ENCODE measurements around the gene PPP1R3D. TPM values are rescaled to one million over a fixed set of nuclear protein-coding genes. Genes with fewer than 3 reads are reported as not detected.

The PPP1R3D gene
- 3.5 and 3.9 TPM in 2 replicates for total RNA-seq (2021; fragmentation: NEBNext Ultra II Directional; extraction: Animal tissue kit (Norgen Biotek cat#: 25700))
- polyA plus RNA-seq (2011; rRNA removed), result 1.3 and 1.4 TPM in 2 replicates
- polyA plus RNA-seq (2011; cell fraction: cytosol; rRNA removed), result 1.1 TPM
- 1.1 TPM for polyA plus RNA-seq (2011; cell fraction: nucleus; rRNA removed)
- 1.2 to 1.8 TPM (median 1.3 TPM) in 4 replicates for polyA plus RNA-seq (2012, experiment 1 of 2)
- 1.1 TPM for polyA plus RNA-seq (2012, experiment 2 of 2)
- 1.8 TPM for polyA plus RNA-seq (2013, experiment 1 of 2)
- polyA plus RNA-seq (2013, experiment 2 of 2), result 1.7 TPM
- 1.5 and 1.6 TPM in 2 replicates for polyA minus RNA-seq (2011; rRNA and poly(A)+ RNA removed)
- polyA minus RNA-seq (2011; cell fraction: cytosol; rRNA and poly(A)+ RNA removed), result 2.1 TPM
- 3.4 TPM for polyA minus RNA-seq (2011; cell fraction: nucleus; rRNA and poly(A)+ RNA removed)
- long read RNA-seq, experiment 1, partial matches to known transcripts, result 0 of 1 reads
- long read RNA-seq, experiment 1, other reads (novel, unspliced or antisense), result 0 of 1 reads
- long read RNA-seq, experiment 2, result 0 reads

- peaks cover 0 to 5% of the 10 kb centered on the region in 2 experiments; a peak in 1 of 4 replicates for H3K79me2 ChIP-seq (ENCODE audit: control insufficient read depth in 1 of 2, insufficient read depth in 2 of 2, low read length in 2 of 2)
- H3K36me3 ChIP-seq (ENCODE audit: control insufficient read depth in 2 of 4, insufficient read depth in 4 of 4, low read length in 3 of 4), result peaks cover 0 to 17% (median 7%) of the 10 kb centered on the region in 4 experiments; a peak in 4 of 8 replicates
- peak within 1 kb of the TSS; percentile 90 for H4K91ac ChIP-seq (replicated peaks; ENCODE audit: insufficient read length, low read length)
- H3K9ac ChIP-seq (replicated peaks in 1 of 4; ENCODE audit: extremely low read depth in 1 of 4, low read depth in 3 of 4, low read length in 3 of 4), result peak within 1 kb of the TSS; percentile 45 to 83 (median 80)
- no peak within 1 kb of the TSS for H3K14ac ChIP-seq (ENCODE audit: insufficient read length)
- peak within 1 kb of the TSS; percentile 88; the same call in 1 of the 2 replicates for H2BK15ac ChIP-seq (ENCODE audit: low read length)
- ChIA-PET POLR2A (ENCODE audit: partially characterized antibody) (interaction anchor here (0.8 to 2.3 kb wide), 7 partner anchors 9 to 54 kb away, joined by 3 to 8 read pairs (median 3); partner anchors contain the start of gene CDH26), CTCF (ENCODE audit: partially characterized antibody) (interaction anchor here (0.7 kb wide), 2 partner anchors 9 to 1558 kb away, joined by 3 read pairs; no protein-coding TSS in a partner anchor)
- DNase-seq (ENCODE audit: low read depth in 1 of 2, low spot score in 2 of 2) (peak; percentile 90 to 92), FAIRE-seq (peak; percentile 39)
- no peak within 1 kb of the TSS; the same call in 1 of the 2 replicates for H2AK5ac ChIP-seq (ENCODE audit: low read depth, low read length)
- H3K4me2 ChIP-seq (ENCODE audit: insufficient read depth in 1 of 2, low read depth in 2 of 2, low read length in 2 of 2), result peak within 1 kb of the TSS; percentile 83 to 93
- H3K4ac ChIP-seq (replicated peaks; ENCODE audit: insufficient read length, low read depth, low read length), result peak within 1 kb of the TSS; percentile 97
- peaks cover 0 to 6% (median 2%) of the 10 kb centered on the region in 4 experiments; a peak in 4 of 7 replicates for H3K4me1 ChIP-seq (replicated peaks in 1 of 4; ENCODE audit: control insufficient read depth in 3 of 4, insufficient read depth in 4 of 4, low read length in 3 of 4)
- no peak within 1 kb of the TSS for H3K23ac ChIP-seq (ENCODE audit: insufficient read length)
- H3K79me1 ChIP-seq (ENCODE audit: low read depth, low read length), result no peaks in the 10 kb centered on the region
- peaks cover 9 to 19% (median 15%) of the 10 kb centered on the region in 4 experiments for H3K27me3 ChIP-seq (replicated peaks in 1 of 4; ENCODE audit: control insufficient read depth in 3 of 4, extremely low read depth in 1 of 4, insufficient read depth in 3 of 4, low read length in 3 of 4)
- H2BK5ac ChIP-seq (ENCODE audit: low read depth, low read length), result peak within 1 kb of the TSS; percentile 95
- H2BK12ac ChIP-seq (ENCODE audit: low read depth, low read length), result peak within 1 kb of the TSS; percentile 63; the same call in 1 of the 2 replicates
- peaks cover 12% of the 10 kb centered on the region for H3K23me2 ChIP-seq (ENCODE audit: low read depth, low read length)
- H3K27ac ChIP-seq (ENCODE audit: low read depth, low read length), result peak within 1 kb of the TSS; percentile 72
- H3K9me3 ChIP-seq (ENCODE audit: insufficient read depth in 2 of 2, low read depth in 1 of 2, low read length in 1 of 2), result peaks cover 5 to 9% of the 10 kb centered on the region in 2 experiments; a peak in 3 of 4 replicates
- H3K18ac ChIP-seq (ENCODE audit: extremely low read depth, low read length), result peak within 1 kb of the TSS; percentile 99
- peak within 1 kb of the TSS; percentile 49 for H4K5ac ChIP-seq (ENCODE audit: insufficient read length, low read depth, low read length)
- peak within 1 kb of the TSS; percentile 19 for H2BK120ac ChIP-seq (replicated peaks; ENCODE audit: low read depth, low read length)
- 1% methylated on average over 54 of the region's 57 CpGs; no CpG with 5 or more reads in 1 of the 2 experiments for WGBS, 2 experiments (ENCODE audit: extremely low coverage in 1 of 2, insufficient coverage in 1 of 2, insufficient read length in 1 of 2, insufficient replicate concordance in 2 of 2, low coverage in 1 of 2, low lambda C conversion rate in 2 of 2, missing lambda C conversion rate in 1 of 2)
- no peak within 1 kb of the TSS for H2BK20ac ChIP-seq (ENCODE audit: low read length)
- H3K4me3 ChIP-seq (ENCODE audit: extremely low read depth in 1 of 4, insufficient read depth in 2 of 4, low read depth in 3 of 4, low read length in 4 of 4), result peak within 1 kb of the TSS; percentile 61 to 88 (median 75)
- H2AFZ ChIP-seq (ENCODE audit: low read length), result peak within 1 kb of the TSS; percentile 95
- H4K8ac ChIP-seq (ENCODE audit: extremely low read depth, insufficient read depth, low read length), result peak within 1 kb of the TSS; percentile 94
- peaks cover 0 to 7% of the 10 kb centered on the region in 2 experiments for H4K20me1 ChIP-seq (replicated peaks in 1 of 2; ENCODE audit: control insufficient read depth in 1 of 2, insufficient read depth in 2 of 2, low read length in 2 of 2)
- peak within 1 kb of the TSS; percentile 73 for H3K56ac ChIP-seq (replicated peaks; ENCODE audit: insufficient read length, low read depth, low read length)
- TF ChIP-seq POLR2A (IDR thresholded peaks at IDR 0.05; ENCODE audit: control extremely low read depth in 1 of 2, low read depth in 2 of 2, low read length in 2 of 2), result peak; percentile 61 to 78
- no peak for TF ChIP-seq SIRT6 (IDR thresholded peaks at IDR 0.05; ENCODE audit: low read length)
- no peak for TF ChIP-seq EZH2 (IDR thresholded peaks at IDR 0.05; ENCODE audit: low read depth, low read length, severe bottlenecking)
- no peak for TF ChIP-seq NRF1 (IDR thresholded peaks at IDR 0.05; ENCODE audit: low read depth, low read length)
- no peak for TF ChIP-seq JUN (IDR thresholded peaks at IDR 0.05; ENCODE audit: low read depth, low read length)
- TF ChIP-seq BRCA1 (IDR thresholded peaks at IDR 0.05; ENCODE audit: low read depth, low read length), result no peak
- peak; percentile 8; the same call in 1 of the 2 replicates for TF ChIP-seq MAX (IDR thresholded peaks at IDR 0.05)
- TF ChIP-seq PHF8 (conservative IDR thresholded peaks at IDR 0.05; ENCODE audit: low read depth, low read length), result peak; percentile 71
- no peak for TF ChIP-seq GABPA (IDR thresholded peaks at IDR 0.05; ENCODE audit: borderline replicate concordance, insufficient read depth, low read length)
Measured at GRCh38 chr20:59940129-59940955, at the start of gene PPP1R3D, which contains the start of gene FAM217B. Gene PPP1R3D, minus strand, starts transcription at chr20:59940305. Its CDS starts 374 bp downstream, at chr20:59939931. Gene FAM217B, plus strand, starts transcription at chr20:59940389. Its CDS starts 3,555 bp downstream, at chr20:59943944.

Measured in H1 (cell line).